Medulla oblongata (tissue), 1 donor: ENCODE data around the gene ABHD11.
"Not testable (repeated sequence)": the region's sequence is repeated elsewhere in the genome, so short reads cannot be mapped to it uniquely, and the experiment has no call there.

Experiments
- DNase-seq: peaks from one replicate; pipeline ENCODE4 v3.0.0-alpha.2; 2015; ENCODE audit errors: extremely low spot score

The ABHD11 gene

DNA sequence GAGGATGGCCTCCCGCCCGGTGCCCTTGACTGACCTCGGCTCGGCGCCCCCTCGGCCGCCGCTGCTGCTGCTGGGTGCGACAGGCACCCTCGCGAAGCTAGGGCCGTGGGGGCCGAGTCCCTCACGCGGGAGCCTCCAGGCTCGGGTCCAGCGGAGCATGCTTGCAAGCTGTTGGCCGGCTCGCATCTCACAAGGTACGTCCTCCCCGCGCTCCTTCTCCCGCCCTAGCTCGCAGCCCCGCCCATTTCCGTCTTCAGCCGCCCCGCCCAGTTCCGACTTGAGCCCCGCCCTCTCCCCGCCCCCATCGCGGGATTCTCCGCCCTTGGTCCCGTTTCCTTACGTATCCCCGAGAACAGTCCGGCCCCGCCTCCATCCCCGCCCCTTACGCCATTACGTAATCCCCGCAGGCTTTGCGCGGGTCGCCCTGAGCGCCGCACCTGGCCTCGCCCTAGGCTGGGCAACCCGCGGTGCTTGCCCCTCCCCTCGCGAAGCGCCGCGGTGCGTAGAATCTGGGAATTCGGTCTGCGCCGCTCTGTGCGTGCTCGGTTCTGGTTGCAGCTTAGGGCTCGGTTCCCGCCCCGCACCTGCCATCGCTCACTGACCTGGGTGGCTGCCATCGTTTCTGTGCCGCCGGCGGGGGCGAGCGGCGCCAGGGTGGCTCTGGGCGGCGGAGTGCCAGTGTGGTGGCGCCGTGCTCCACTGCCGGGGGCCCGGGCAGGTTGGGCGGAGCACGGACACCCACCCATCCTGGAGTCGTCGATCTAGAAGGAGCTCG lies at the start of gene ABHD11:
ABHD11 (minus strand) TSS at position 191 of the 775 bp plus-strand sequence; CDS start at position 159, 32 bp downstream.
- peak; percentile 98 for DNase-seq

- not testable (repeated sequence) for DNase-seq
Measured at GRCh38 chr7:73787786-73788048, 49.1 kb upstream of the ABHD11 start.

DNA sequence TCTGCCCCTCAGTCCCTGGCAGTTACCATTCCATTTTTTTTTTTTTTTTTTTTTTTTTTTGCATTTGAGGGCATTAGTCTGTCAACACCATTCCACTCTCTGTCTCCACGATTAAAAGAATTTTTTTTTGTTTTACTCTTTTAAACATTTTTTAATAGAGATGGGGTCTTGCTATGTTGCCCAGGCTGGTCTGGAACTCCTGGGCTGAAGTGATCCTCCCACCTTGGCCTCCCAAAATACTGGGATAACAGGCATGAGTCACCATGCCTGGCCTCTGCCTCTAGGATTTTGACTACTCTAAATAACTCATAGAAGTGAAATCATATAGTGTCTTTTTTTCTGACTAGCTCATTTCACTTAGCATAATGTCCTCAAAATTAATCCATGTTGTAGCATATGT lies 48.0 kb upstream of the ABHD11 start:
- DNase-seq: no peak

- DNase-seq: no peak
Measured at GRCh38 chr7:73779517-73779916, 40.9 kb upstream of the ABHD11 start.

- no peak for DNase-seq
Measured at GRCh38 chr7:73778801-73779389, 40.3 kb upstream of the ABHD11 start.

DNA sequence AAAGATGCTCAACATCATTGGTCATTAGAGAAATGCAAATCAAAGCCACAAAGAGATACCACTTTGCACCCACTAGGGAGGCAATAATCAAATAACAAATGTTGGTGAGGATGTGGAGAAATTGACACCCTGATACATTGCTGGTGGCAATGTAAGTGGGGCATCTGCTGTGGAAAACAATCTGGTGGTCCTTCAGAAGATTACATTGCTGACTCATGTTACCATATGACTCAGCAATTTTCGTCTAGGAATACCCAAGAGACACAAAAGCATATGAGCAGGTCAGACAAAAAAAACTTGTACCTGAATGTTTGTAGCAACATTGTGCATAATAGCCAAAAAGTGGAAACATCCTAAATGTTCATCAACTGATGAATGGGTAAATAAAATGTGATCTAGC lies 36.3 kb upstream of the ABHD11 start:
- no peak for DNase-seq

DNA sequence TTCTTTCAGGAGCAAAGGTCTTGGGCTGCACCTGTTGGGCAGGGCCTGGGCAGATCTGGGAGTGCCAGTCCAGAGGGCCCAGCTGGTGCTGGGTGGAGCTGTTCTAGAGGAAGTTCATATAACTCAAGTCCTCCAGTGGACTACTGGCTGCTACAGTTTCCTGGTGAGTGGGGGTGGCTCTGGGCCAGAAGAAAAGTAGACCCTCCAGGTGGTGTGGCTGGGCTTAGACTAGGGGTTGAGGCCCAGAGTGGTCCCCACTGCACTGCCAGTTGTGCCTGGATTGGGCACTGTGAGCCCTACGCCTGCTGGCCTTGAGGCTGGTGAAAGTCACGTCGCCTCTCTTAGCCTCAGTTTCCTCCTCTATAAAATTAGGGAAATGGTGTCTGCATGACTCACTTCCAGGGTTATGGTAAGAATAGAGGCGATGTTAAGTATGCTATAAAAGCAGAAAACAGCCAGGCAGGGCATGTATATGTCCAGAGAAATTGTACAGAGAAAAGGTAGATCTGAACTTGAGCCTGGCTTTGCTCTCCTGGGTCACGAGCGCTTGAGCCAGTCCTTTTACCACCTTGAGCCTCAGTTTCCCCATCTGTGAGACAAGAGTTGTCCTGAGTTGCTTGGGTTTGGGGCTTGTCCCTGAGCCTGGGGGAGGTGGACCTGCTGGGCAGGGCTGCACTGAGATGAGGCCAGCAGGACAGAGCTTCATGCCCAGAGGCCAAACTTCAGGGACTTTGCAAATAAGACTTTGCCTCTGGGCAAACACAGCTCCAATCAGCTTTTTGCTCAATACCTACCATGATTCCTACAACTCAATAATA lies 35.3 kb upstream of the ABHD11 start:
- DNase-seq: no peak

- no peak for DNase-seq
Measured at GRCh38 chr7:73770860-73771670, 32.5 kb upstream of the ABHD11 start.

GRCh38 chr7:73770002-73770859 lies 31.6 kb upstream of the ABHD11 start, which contains the start of gene CLDN3:
Gene CLDN3 (minus strand): TSS chr7:73770270. CDS start chr7:73770049, 221 bp downstream.
- no peak for DNase-seq

- no peak for DNase-seq
Measured at GRCh38 chr7:73769481-73770001, 30.9 kb upstream of the ABHD11 start.

- no peak for DNase-seq
Measured at GRCh38 chr7:73768641-73769480, 30.3 kb upstream of the ABHD11 start.

DNA sequence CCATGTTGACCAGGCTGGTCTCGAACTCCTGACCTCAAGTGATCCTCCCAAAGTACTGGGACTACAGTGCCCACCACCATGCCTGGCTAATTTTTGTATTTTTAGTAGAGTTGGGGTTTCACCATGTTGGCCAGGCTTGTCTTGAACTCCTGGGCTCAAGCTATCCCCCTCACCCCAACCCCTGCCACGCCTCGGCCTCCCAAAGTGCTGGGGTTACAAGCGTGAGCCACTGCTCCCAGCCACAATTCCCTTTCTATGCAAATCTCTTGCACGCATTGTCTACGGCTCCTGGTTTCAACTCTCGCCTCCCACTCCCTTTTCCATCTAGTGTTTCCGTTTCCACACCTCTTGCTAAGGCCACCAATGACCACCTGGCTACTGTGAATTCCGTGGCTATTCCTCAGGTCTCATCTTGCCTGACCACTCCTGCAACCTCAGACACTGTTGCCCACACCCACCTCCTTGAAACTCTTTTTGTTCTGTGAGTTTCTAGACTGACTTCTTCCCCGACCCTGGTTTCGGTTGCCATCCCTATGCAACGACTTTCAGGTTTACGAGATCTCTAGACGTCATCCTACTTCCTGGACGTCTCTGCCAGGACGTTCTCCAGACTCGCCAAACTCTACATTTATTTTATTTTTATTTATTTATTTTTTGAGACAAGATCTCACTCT lies 28.1 kb upstream of the ABHD11 start:
- no peak for DNase-seq

DNA sequence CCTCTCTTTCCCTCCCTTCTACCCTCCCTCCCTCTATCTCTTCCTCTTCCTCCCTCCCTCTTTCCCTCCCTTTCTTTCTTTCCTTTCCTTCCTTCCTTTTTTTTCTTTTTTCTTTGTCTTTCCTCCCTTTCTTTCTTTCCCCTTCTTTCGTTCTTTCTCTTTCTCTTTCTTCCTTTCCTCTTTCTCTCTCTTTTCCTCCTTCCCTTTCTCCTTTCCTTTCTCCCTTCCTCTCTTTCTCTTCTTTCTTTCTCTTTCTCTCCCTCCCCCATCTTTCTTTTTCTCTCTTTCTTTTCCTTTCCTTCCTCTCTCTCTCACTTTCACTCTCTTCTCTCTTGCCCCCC lies 24.0 kb upstream of the ABHD11 start:
- DNase-seq: no peak

- no peak for DNase-seq
Measured at GRCh38 chr7:73761854-73762658, 23.5 kb upstream of the ABHD11 start.

DNA sequence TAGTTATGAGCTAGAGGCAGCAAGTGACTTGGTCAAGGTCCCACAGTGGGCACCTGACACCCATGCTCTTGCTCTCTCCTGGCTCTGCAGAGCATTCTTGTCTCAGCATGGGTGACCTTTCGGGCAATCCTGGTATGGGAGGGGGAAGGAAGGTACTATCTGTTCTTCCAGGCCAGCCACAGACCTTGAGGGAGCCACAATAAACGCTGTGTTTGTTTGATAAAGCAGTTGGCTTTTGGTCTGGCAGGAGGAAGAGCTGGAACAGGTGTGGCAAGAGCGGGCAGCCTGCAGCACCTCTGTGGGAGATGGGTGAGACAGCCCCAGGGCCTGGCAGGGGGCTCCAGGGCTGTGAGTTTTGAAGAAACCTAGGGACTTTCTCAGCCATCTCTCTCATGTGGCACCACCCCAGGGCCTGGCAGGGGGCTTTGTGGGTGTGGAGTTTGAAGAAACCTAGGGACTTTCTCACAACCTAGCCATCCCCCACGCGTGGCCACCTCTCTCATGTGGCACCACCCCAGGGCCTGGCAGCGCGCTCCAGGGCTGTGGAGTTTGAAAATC lies 20.1 kb upstream of the ABHD11 start:
- no peak for DNase-seq

- peak; percentile 28 for DNase-seq
Measured at GRCh38 chr7:73749931-73750776, 11.6 kb upstream of the ABHD11 start.

GRCh38 chr7:73746378-73746777 lies 7.8 kb upstream of the ABHD11 start:
- DNase-seq: no peak
